BLaER1 (cell line): ENCODE data around the gene FCHSD2.

Experiments used
- H3K27ac ChIP-seq: shearing (Covaris generic); formaldehyde crosslinking; 2 replicates; pipeline ENCODE4 v1.8.1; 2022
- H3K27me3 ChIP-seq: shearing (Covaris generic); formaldehyde crosslinking; 2 replicates; pipeline ENCODE4 v1.8.1; 2022
- H3K36me3 ChIP-seq: shearing (Covaris generic); formaldehyde crosslinking; 2 replicates; pipeline ENCODE4 v1.8.1; 2022
- H3K4me1 ChIP-seq: shearing (Covaris generic); formaldehyde crosslinking; 2 replicates; pipeline ENCODE4 v1.8.1; 2022
- H3K4me2 ChIP-seq: shearing (Covaris generic); formaldehyde crosslinking; 2 replicates; pipeline ENCODE4 v1.8.1; 2022
- H3K4me3 ChIP-seq: shearing (Covaris generic); formaldehyde crosslinking; 2 replicates; pipeline ENCODE4 v1.8.1; 2022
- H3K9ac ChIP-seq: shearing (Covaris generic); formaldehyde crosslinking; 2 replicates; pipeline ENCODE4 v1.8.1; 2022
- H3K9me3 ChIP-seq: shearing (Covaris generic); formaldehyde crosslinking; 2 replicates; pipeline ENCODE4 v1.8.1; 2022
- H4K20me1 ChIP-seq: shearing (Covaris generic); formaldehyde crosslinking; 2 replicates; pipeline ENCODE4 v1.8.1; 2022
- Cebpa-rat ChIP-seq: shearing (Covaris generic); IDR thresholded peaks from 2 replicates; pipeline ENCODE4 v1.8.1; 2022

FCHSD2 gene

GRCh38 chr11:73004088-73004487 lies 138.0 kb downstream of the FCHSD2 start:
- H3K36me3 ChIP-seq, result peaks cover 50% of the 10 kb centered on the region
- no peak overlapping the region for H3K4me2 ChIP-seq
- H3K4me3 ChIP-seq, result no peak overlapping the region
- no peak overlapping the region for H3K27ac ChIP-seq
- TF ChIP-seq Cebpa-rat, result no peak
- peaks cover 1% of the 10 kb centered on the region for H3K9me3 ChIP-seq
- peaks cover 22% of the 10 kb centered on the region; the same call in 1 of the 2 replicates for H4K20me1 ChIP-seq
- H3K4me1 ChIP-seq, result no peaks in the 10 kb centered on the region
- H3K9ac ChIP-seq, result no peak overlapping the region
- H3K27me3 ChIP-seq, result no peaks in the 10 kb centered on the region

GRCh38 chr11:73003088-73003487 lies 139.0 kb downstream of the FCHSD2 start:
- peaks cover 50% of the 10 kb centered on the region for H3K36me3 ChIP-seq
- TF ChIP-seq Cebpa-rat, result no peak
- no peak overlapping the region for H3K4me3 ChIP-seq
- H3K9me3 ChIP-seq, result no peaks in the 10 kb centered on the region
- no peaks in the 10 kb centered on the region for H3K27me3 ChIP-seq
- no peak overlapping the region for H3K27ac ChIP-seq
- peaks cover 22% of the 10 kb centered on the region; the same call in 1 of the 2 replicates for H4K20me1 ChIP-seq
- H3K9ac ChIP-seq, result no peak overlapping the region
- no peaks in the 10 kb centered on the region for H3K4me1 ChIP-seq
- H3K4me2 ChIP-seq, result no peak overlapping the region

DNA sequence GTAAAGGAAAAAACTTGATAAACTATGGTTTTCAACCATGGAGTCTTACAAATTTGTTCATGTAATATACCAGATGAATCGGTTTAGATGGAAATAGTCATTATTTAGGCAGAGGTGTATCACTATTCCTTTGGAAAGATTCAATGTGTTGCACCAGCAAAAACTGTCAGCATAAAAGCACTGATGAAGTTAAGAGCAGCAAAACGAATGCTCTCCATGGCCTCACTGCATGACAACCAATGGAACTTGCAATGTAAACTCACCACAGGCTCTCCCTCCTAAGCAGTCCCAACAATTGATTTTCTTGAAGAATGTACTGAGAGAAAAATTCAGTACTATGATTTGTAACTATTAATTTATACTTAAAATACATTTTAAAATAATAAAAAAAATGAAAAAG lies 139.9 kb downstream of the FCHSD2 start:
- Histone ChIP-seq H3K9me3 (no peaks in the 10 kb centered on the region), H3K27me3 (no peaks in the 10 kb centered on the region), H3K27ac (no peak overlapping the region), H3K4me3 (no peak overlapping the region), H3K36me3 (peaks cover 42% of the 10 kb centered on the region), H3K4me2 (no peak overlapping the region), H4K20me1 (peaks cover 23% of the 10 kb centered on the region; the same call in 1 of the 2 replicates), H3K9ac (no peak overlapping the region), H3K4me1 (no peaks in the 10 kb centered on the region)
- TF ChIP-seq Cebpa-rat, result no peak

GRCh38 chr11:73001615-73002014 lies 140.5 kb downstream of the FCHSD2 start:
- H3K9me3 ChIP-seq, result no peaks in the 10 kb centered on the region
- peaks cover 39% of the 10 kb centered on the region for H3K36me3 ChIP-seq
- H3K27ac ChIP-seq, result no peak overlapping the region
- H3K4me1 ChIP-seq, result no peaks in the 10 kb centered on the region
- no peak overlapping the region for H3K4me3 ChIP-seq
- TF ChIP-seq Cebpa-rat, result no peak
- H3K9ac ChIP-seq, result no peak overlapping the region
- H3K27me3 ChIP-seq, result no peaks in the 10 kb centered on the region
- no peak overlapping the region for H3K4me2 ChIP-seq
- H4K20me1 ChIP-seq, result peaks cover 29% of the 10 kb centered on the region; the same call in 1 of the 2 replicates

DNA sequence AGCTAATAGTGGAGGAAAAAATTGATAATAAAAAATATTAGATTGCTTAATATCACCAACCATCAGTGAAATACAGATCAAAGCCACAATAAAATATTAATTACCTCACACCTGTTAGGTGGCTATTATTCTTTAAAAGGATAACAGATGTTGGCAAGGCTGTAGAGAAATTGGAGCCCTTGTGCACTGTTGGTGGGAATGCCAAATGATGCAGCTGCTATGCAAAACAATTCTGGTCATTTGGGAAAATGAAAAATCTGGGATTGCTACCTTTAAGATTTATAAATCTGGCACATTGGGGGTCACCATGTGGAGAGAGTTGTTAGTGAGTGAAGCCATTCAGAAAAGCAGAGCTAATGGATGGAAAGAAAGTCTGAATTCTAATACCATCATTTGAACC lies 143.4 kb downstream of the FCHSD2 start:
- no peak overlapping the region for H3K27ac ChIP-seq
- peaks cover 9% of the 10 kb centered on the region for H3K9me3 ChIP-seq
- H3K27me3 ChIP-seq, result no peaks in the 10 kb centered on the region
- H3K36me3 ChIP-seq, result peaks cover 32% of the 10 kb centered on the region
- no peak for TF ChIP-seq Cebpa-rat
- peaks cover 29% of the 10 kb centered on the region; the same call in 1 of the 2 replicates for H4K20me1 ChIP-seq
- H3K4me3 ChIP-seq, result no peak overlapping the region
- H3K4me2 ChIP-seq, result no peak overlapping the region
- H3K9ac ChIP-seq, result no peak overlapping the region
- H3K4me1 ChIP-seq, result no peaks in the 10 kb centered on the region

- Histone ChIP-seq H3K9ac (no peak overlapping the region), H3K27ac (no peak overlapping the region), H3K4me2 (no peak overlapping the region), H3K36me3 (peaks cover 32% of the 10 kb centered on the region), H3K4me1 (no peaks in the 10 kb centered on the region), H3K9me3 (peaks cover 10% of the 10 kb centered on the region), H4K20me1 (peaks cover 20% of the 10 kb centered on the region; the same call in 1 of the 2 replicates), H3K4me3 (no peak overlapping the region), H3K27me3 (no peaks in the 10 kb centered on the region)
- no peak for TF ChIP-seq Cebpa-rat
Observed at GRCh38 chr11:72996959-72997358, 145.2 kb downstream of the FCHSD2 start.

- Histone ChIP-seq H3K9me3 (peaks cover 10% of the 10 kb centered on the region), H3K36me3 (peaks cover 53% of the 10 kb centered on the region), H3K27ac (no peak overlapping the region), H3K4me3 (no peak overlapping the region), H3K4me2 (no peak overlapping the region), H4K20me1 (peaks cover 15% of the 10 kb centered on the region; the same call in 1 of the 2 replicates), H3K9ac (no peak overlapping the region), H3K27me3 (no peaks in the 10 kb centered on the region), H3K4me1 (no peaks in the 10 kb centered on the region)
- TF ChIP-seq Cebpa-rat, result no peak
Observed at GRCh38 chr11:72989727-72990126, 152.4 kb downstream of the FCHSD2 start.

GRCh38 chr11:72988821-72989220 lies 153.3 kb downstream of the FCHSD2 start:
- no peak overlapping the region for H3K4me2 ChIP-seq
- H4K20me1 ChIP-seq, result peaks cover 15% of the 10 kb centered on the region; the same call in 1 of the 2 replicates
- H3K36me3 ChIP-seq, result peaks cover 53% of the 10 kb centered on the region

GRCh38 chr11:72985645-72986044 lies 156.5 kb downstream of the FCHSD2 start:
- Histone ChIP-seq H3K36me3 (peaks cover 80% of the 10 kb centered on the region), H4K20me1 (peaks cover 15% of the 10 kb centered on the region; the same call in 1 of the 2 replicates)
- no peak for TF ChIP-seq Cebpa-rat

More at GRCh38 chr11:72988821-72989220, 153.3 kb downstream of the FCHSD2 start:
- H3K4me3 ChIP-seq, result no peak overlapping the region
- H3K9me3 ChIP-seq, result peaks cover 2% of the 10 kb centered on the region
- no peak overlapping the region for H3K9ac ChIP-seq
- no peak overlapping the region for H3K27ac ChIP-seq
- TF ChIP-seq Cebpa-rat, result no peak
- no peaks in the 10 kb centered on the region for H3K4me1 ChIP-seq
- H3K27me3 ChIP-seq, result no peaks in the 10 kb centered on the region

GRCh38 chr11:72984453-72985077 lies 157.6 kb downstream of the FCHSD2 start:
- H3K4me2 ChIP-seq, result no peak overlapping the region
- H3K36me3 ChIP-seq, result peaks cover 87% of the 10 kb centered on the region
- no peak overlapping the region for H3K9ac ChIP-seq
- no peak for TF ChIP-seq Cebpa-rat
- H3K4me1 ChIP-seq, result no peaks in the 10 kb centered on the region
- no peaks in the 10 kb centered on the region for H3K9me3 ChIP-seq
- no peaks in the 10 kb centered on the region for H3K27me3 ChIP-seq
- H4K20me1 ChIP-seq, result peaks cover 8% of the 10 kb centered on the region; the same call in 1 of the 2 replicates
- H3K27ac ChIP-seq, result no peak overlapping the region
- no peak overlapping the region for H3K4me3 ChIP-seq

More at GRCh38 chr11:72985645-72986044, 156.5 kb downstream of the FCHSD2 start:
- Histone ChIP-seq H3K4me2 (no peak overlapping the region), H3K4me3 (no peak overlapping the region), H3K9me3 (no peaks in the 10 kb centered on the region), H3K27me3 (no peaks in the 10 kb centered on the region), H3K9ac (no peak overlapping the region), H3K27ac (no peak overlapping the region), H3K4me1 (no peaks in the 10 kb centered on the region)
